DOHH2 (cell line): ENCODE results near the gene ACSF3.
"Not testable (repeated sequence)": the region's sequence is repeated elsewhere in the genome, so short reads cannot be mapped to it uniquely, and the experiment has no call there.

Experiments used
- H3F3A ChIP-seq: fragments of 200-600 bp; sonication (generic), shearing (Covaris generic); 2 replicates; pipeline ENCODE4 v1.6.0; 2016; ENCODE audit warnings: antibody characterized with exemption, mild to moderate bottlenecking; ENCODE audit not compliant: control insufficient read depth, insufficient read depth
- H3K27ac ChIP-seq: fragments of 200-600 bp; sonication (generic); 2 replicates; pipeline ENCODE4 v1.5.1; 2014; ENCODE audit warnings: low read depth, mild to moderate bottlenecking, low read length, moderate library complexity
- H3K27me3 ChIP-seq: fragments of 200-600 bp; sonication (generic); 2 replicates; pipeline ENCODE4 v1.6.1; 2014; ENCODE audit warnings: mild to moderate bottlenecking, low read length, mixed read lengths; ENCODE audit not compliant: control insufficient read depth
- H3K36me3 ChIP-seq: fragments of 200-600 bp; sonication (generic); 2 replicates; pipeline ENCODE4 v1.6.1; 2014; ENCODE audit warnings: mild to moderate bottlenecking, low read length, moderate library complexity, mixed read lengths; ENCODE audit not compliant: control insufficient read depth
- H3K4me1 ChIP-seq: fragments of 200-600 bp; sonication (generic); 2 replicates; pipeline ENCODE4 v1.6.1; 2014; ENCODE audit warnings: mild to moderate bottlenecking, low read length, mixed read lengths; ENCODE audit not compliant: control insufficient read depth
- H3K4me2 ChIP-seq: fragments of 200-600 bp; sonication (generic); 2 replicates; pipeline ENCODE4 v1.6.0; 2014; ENCODE audit warnings: mild to moderate bottlenecking, low read length, moderate library complexity
- H3K4me3 ChIP-seq: fragments of 200-600 bp; sonication (generic); 2 replicates; pipeline ENCODE4 v1.5.1; 2014; ENCODE audit warnings: mild to moderate bottlenecking, low read length, mixed read lengths
- H3K79me2 ChIP-seq: fragments of 200-600 bp; sonication (generic); 2 replicates; pipeline ENCODE4 v1.6.1; 2014; ENCODE audit warnings: mild to moderate bottlenecking, low read length, mixed read lengths; ENCODE audit not compliant: control insufficient read depth
- H3K9me2 ChIP-seq: fragments of 200-600 bp; sonication (generic); replicated peaks from 2 replicates; pipeline ENCODE4 v1.6.1; 2014; ENCODE audit warnings: mild to moderate bottlenecking, low read length, mixed read lengths; ENCODE audit not compliant: control insufficient read depth
- H3K9me3 ChIP-seq: fragments of 200-600 bp; sonication (generic); 2 replicates; pipeline ENCODE4 v1.6.1; 2014; ENCODE audit warnings: antibody characterized with exemption, low read length, mixed read lengths; ENCODE audit not compliant: control insufficient read depth, insufficient read depth
- H4K20me1 ChIP-seq: fragments of 200-600 bp; sonication (generic); 2 replicates; pipeline ENCODE4 v1.6.0; 2014; ENCODE audit warnings: low read depth, mild to moderate bottlenecking, antibody characterized with exemption, low read length, moderate library complexity; ENCODE audit not compliant: control insufficient read depth, insufficient read depth
- CTCF ChIP-seq: fragments of 200-600 bp; sonication (generic); IDR thresholded peaks from one replicate; pipeline ENCODE4 v1.5.1; 2014; ENCODE audit warnings: antibody characterized with exemption, mild to moderate bottlenecking, low read depth, low read length; ENCODE audit not compliant: poor library complexity, severe bottlenecking
- EZH2phosphoT487 ChIP-seq: fragments of 200-600 bp; sonication (generic); IDR thresholded peaks from 2 replicates; pipeline ENCODE4 v1.6.1; 2017; ENCODE audit warnings: borderline replicate concordance, mild to moderate bottlenecking, antibody characterized with exemption, low read length, moderate library complexity, mixed read lengths

Gene ACSF3

GRCh38 chr16:89090182-89090630, 3.4 kb upstream of the ACSF3 start:
- Histone ChIP-seq H3F3A (peaks cover 14% of the 10 kb centered on the region), H3K4me1 (peaks cover 30% of the 10 kb centered on the region), H3K27me3 (peaks cover 36% of the 10 kb centered on the region), H3K9me2 (no peaks in the 10 kb centered on the region), H3K27ac (no peak overlapping the region), H3K36me3 (peaks cover 12% of the 10 kb centered on the region), H3K79me2 (peaks cover 14% of the 10 kb centered on the region), H3K4me2 (peak overlapping the region; percentile 12; the same call in 1 of the 2 replicates), H3K9me3 (no peaks in the 10 kb centered on the region), H4K20me1 (no peaks in the 10 kb centered on the region), H3K4me3 (no peak overlapping the region)
- no peak for TF ChIP-seq CTCF

- H3K27me3 ChIP-seq = peaks cover 36% of the 10 kb centered on the region
- peaks cover 20% of the 10 kb centered on the region for H3K79me2 ChIP-seq
- H3K9me2 ChIP-seq = no peaks in the 10 kb centered on the region
- no peak overlapping the region for H3K4me3 ChIP-seq
- H3K36me3 ChIP-seq = peaks cover 16% of the 10 kb centered on the region
- no peak for TF ChIP-seq CTCF
- no peak for TF ChIP-seq EZH2phosphoT487
- H3K4me1 ChIP-seq = peaks cover 36% of the 10 kb centered on the region
- 0 out of 2 replicates have a peak overlapping the region, but pooled peaks have one; percentile 12 for H3K4me2 ChIP-seq
- H4K20me1 ChIP-seq = no peaks in the 10 kb centered on the region
- no peaks in the 10 kb centered on the region for H3K9me3 ChIP-seq
- H3F3A ChIP-seq = peaks cover 17% of the 10 kb centered on the region
- H3K27ac ChIP-seq = no peak overlapping the region
Measured at GRCh38 chr16:89090669-89091426, 2.8 kb upstream of the ACSF3 start.

- Histone ChIP-seq H3K9me3 (no peaks in the 10 kb centered on the region), H3K79me2 (peaks cover 32% of the 10 kb centered on the region), H3K4me3 (no peak overlapping the region), H3F3A (peaks cover 25% of the 10 kb centered on the region), H3K27ac (no peak overlapping the region), H3K4me1 (peaks cover 48% of the 10 kb centered on the region), H3K9me2 (no peaks in the 10 kb centered on the region), H3K4me2 (no peak overlapping the region), H3K36me3 (peaks cover 28% of the 10 kb centered on the region), H4K20me1 (no peaks in the 10 kb centered on the region), H3K27me3 (peaks cover 36% of the 10 kb centered on the region)
- TF ChIP-seq CTCF = no peak
- no peak for TF ChIP-seq EZH2phosphoT487
Measured at GRCh38 chr16:89092013-89092412, 1.6 kb upstream of the ACSF3 start.

- Histone ChIP-seq H3F3A (peaks cover 34% of the 10 kb centered on the region), H3K36me3 (peaks cover 38% of the 10 kb centered on the region), H3K27ac (peak overlapping the region; percentile 92; the same call in 1 of the 2 replicates), H3K4me1 (peaks cover 60% of the 10 kb centered on the region), H3K4me3 (peak overlapping the region; percentile 94), H3K4me2 (peak overlapping the region; percentile 57), H3K27me3 (peaks cover 36% of the 10 kb centered on the region), H3K79me2 (peaks cover 44% of the 10 kb centered on the region)
- not testable (repeated sequence) for H3K9me3 ChIP-seq, H4K20me1 ChIP-seq, H3K9me2 ChIP-seq
Measured at GRCh38 chr16:89093252-89093601, 425 bp upstream of the ACSF3 start.
